Right forelimb (tissue), 1 donor: Measurements from ENCODE around the gene SMIM26.
"Not testable (repeated sequence)": the region's sequence is repeated elsewhere in the genome, so short reads cannot be mapped to it uniquely, and the experiment has no call there.

Experiments
- DNase-seq: peaks from one replicate; pipeline ENCODE4 v3.0.0-alpha.2; 2018

The SMIM26 gene, protein sequence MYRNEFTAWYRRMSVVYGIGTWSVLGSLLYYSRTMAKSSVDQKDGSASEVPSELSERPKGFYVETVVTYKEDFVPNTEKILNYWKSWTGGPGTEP

DNA sequence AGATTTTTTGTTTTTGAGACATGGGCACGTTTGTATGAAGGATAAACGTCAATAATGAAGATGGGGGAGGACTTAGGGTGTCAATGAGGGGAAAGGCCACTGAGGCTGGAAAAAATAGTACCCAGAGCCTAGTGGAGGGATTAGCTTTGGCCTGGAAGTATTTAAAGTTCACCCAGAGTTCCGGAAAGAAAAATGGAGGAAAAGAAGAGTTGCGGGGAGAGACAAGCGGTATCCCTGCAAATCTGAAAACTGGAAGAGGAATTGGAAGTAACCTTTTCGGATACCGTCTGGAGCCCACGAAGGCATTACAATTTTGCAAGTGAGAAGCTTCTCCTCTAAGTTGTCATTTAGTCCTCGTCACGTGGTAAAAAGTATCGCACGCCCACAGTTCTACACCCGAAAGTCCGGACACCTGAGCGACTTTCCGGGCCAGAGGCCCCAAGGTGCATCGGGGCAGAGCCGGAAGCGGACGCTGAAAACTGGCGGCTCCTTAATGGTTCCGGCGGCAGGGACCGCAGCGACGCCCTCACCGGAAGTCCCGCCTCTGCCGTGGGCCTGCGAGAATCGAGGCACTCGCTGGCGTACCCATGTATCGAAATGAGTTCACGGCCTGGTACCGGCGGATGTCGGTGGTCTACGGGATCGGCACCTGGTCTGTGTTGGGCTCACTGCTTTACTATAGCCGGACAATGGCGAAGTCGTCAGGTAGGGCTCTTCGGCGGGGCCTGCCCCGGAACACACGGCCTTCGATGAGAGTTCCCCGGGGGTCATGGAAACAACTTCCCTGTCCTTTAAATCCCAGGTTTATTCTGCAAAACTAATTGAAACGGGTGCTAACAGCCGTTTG is at the start of gene SMIM26:
Gene SMIM26, plus strand, starts transcription at position 541 of the 847 bp plus-strand sequence. Its CDS starts 47 bp downstream, at position 588.
- peak; percentile 94 for DNase-seq

DNA sequence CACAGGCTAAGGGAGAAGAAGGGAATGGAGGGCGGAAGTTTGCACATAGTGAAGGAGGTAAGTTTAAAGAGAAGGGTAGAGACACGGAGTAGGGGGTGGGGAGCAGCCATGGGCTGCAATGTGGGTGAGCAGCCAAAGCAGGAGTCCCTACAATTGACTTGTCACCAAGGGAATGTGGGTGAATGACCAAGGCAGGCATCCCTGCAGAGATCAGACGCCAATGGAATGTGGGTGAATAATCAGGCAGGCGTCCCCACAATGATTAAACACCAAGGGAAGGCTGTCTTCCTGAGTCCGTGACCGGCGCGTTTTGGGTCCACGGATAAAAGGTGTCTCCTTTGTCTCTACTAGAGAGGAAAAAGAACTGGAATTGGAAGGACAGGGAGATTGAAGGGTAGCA is 45.2 kb upstream of the SMIM26 start:
- not testable (repeated sequence) for DNase-seq

DNA sequence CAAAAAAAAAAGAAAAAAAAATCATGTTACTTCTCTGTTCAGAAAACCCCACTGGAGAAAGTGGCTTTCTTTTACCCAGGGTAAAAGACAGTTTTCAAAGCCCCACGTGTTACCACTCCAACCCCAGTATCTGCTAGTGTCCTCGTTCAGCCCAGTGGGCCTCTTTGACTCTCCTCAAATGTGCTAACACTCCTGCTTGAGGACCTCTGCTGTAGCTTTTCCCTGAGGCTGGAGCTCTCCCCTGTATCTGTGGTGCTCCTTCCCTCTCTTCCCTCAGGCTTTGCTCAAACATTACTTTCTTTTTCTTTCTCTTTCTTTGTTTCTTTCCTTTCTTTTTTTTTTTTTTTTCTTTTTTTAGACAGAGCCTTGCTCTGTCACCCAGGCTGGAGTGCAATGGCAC is 44.2 kb upstream of the SMIM26 start:
- DNase-seq = no peak

DNA sequence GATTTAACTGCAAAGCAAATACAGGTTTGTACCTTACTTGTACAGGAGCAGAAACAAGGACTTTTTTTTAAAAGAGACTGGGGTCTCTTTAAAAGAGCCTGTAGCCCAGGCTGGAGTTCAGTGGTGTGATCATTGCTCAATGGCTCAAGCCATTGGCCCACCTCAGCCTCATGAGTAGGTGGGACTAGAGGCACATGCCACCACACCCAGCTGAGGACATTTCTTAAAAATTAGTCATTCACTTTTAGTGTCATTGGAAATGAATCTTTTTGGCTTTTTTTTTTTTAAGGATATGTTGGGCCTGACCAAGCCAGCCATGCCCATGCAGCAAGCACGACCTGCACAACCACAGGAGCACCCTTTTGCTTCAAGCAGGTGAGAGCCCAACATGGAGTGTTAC is 42.6 kb upstream of the SMIM26 start:
- DNase-seq = no peak

DNA sequence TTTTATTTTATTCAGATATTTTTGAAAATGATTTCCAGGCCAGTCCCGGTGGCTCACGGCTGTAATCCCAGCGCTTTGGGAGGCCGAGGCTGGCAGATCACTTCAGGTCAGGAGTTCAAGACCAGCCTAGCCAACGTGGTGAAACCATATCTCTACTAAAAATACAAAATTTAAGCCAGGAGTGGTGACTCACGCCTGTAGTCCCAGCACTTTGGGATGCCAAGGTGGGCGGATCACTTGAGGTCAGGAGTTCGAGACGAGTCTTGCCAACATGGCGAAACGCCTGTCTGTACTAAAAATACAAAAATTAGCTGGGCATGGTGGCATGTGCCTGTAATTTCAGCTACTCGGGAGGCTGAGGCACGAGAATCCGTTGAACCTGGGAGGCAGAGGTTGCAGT is 40.5 kb upstream of the SMIM26 start:
- DNase-seq = not testable (repeated sequence)

DNA sequence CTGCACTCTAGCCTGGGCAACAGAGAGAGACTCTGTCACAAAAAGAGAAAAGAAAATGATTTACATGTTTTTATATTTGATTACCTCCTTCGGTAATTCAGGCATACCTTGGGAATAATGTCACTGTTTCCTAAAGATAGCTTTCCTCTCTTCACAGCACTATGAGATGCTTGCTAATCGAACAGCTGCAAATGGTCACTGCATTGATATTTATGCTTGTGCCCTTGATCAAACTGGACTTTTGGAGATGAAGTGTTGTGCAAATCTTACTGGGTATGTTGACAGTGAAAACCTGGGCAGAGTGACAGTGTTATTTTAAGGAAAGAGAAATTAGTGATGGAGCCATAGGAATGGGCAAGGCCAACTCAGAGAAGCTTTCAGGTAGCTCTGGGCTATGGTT is 39.9 kb upstream of the SMIM26 start:
- DNase-seq = no peak

DNA sequence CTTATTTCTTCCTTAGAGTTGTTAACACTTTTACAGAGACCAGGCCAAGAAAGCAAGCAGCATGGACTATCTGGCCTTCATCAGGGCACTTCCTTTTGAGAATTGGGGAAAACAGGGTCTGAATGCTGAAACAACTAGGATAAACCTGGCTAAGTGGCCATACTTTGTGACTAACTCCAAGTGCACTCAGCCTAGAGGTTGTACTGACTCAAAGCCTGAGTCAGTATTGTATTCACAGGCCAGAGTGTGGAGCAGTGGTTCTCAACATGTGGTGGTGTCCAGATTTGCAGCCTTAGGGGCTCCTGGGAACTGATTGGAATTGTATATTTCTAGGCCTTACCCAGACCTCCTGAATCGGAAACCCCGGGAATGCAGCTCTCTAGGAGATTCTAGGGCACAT is 39.4 kb upstream of the SMIM26 start:
- no peak for DNase-seq

DNA sequence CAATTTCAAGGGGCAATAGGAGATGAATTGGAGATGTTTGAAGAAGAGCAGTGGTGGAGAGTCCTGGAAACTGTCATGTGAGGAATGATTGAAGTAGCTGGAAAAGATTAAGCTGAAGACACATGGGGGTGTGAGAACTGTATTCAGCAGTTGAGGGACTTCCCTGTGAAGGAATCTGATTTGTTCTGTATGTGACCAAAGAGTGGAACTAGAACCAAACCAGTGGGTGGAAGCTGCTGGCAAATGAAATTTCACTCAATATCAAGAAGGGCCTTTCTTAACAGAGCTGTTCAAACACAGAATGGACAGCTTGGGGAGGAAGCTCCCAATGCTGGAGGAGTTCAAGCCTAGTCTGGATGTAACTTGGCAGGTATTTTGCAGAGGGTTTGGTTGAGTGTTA is 38.2 kb upstream of the SMIM26 start:
- no peak for DNase-seq

DNA sequence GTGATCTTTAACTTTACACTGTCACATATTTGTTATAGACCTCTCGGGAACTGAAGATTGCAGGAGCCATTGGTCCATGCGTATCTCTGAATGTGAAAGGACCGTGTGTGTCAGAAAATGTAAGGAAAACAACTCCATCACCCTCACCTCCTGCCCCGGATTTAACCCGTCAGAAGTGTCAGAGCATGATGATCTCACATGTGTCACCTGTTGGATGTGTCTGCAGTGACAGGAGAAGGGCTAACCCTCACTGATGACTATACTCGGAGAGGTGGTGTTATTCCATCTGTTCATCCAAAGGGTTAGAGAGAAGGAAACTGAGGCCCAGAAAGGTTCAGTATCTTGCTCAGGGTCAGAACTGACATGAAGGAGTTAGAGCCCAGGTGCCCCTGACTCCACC is 34.6 kb upstream of the SMIM26 start:
- no peak for DNase-seq

DNA sequence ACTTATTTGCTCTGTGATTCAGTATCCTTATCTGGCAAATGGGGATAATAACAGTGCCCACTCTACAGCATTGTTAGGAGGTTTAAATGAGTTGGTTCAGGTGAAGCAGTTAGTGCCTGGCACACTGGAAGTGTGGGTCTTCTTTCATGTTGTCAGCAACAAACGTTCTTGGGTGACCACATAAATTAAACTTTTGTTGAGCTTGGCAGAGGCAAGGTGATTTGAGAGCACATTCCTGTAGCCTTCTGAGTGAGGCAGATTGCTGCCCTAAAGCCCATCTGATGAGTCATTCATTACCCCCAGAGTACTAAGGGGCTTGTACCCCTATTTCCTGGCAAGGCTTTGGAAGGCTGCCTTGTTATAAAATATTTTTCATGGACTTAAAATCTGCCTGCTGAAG is 33.7 kb upstream of the SMIM26 start:
- DNase-seq = no peak

DNA sequence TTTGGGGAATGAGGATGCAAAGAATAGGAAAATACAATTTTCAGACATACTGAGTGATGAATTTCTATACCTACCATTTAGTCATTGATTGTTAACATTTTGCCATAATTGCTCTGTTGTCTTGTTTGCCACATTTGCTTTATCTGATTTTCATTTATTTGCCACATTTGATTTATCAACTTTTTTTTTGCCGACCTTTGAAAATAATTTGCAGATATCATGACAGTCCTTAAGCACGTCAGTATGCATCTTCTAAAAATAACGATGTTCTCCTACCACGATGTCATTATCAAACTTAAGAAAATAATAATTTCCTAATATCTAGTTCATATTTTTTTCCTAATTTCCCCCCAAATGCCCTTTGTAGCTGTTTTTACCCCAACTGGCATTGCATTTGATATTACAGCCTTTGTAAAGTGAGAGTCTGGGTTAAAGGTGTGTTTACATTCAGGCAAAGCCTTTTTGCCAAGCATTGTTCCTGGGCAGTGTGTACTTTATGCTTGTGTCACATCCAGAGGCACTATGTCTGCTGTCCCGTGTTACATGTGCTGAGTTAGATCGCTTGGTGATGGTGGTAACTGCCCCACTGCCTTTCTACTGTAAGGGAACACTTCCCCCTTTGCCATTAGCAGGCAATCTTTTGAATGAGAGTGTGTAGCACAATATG is 33.1 kb upstream of the SMIM26 start:
- no peak for DNase-seq

DNA sequence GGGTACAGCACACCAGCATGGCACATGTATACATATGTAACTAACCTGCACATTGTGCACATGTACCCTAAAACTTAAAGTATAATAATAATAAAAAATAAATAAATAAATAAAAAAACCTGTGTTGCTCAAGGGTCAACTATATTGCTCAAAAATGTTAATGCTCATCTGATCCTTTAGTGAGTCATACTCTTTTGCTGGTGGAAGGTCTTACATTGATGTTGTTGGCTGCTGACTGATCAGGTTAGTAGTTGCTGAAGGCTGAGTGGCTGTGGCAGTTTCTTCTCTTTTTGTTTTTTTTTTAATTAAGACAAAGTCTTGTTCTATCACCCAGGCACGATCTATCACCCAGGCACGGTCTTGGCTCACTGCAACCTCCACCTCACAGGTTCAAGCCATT is 29.6 kb upstream of the SMIM26 start:
- no peak for DNase-seq

DNA sequence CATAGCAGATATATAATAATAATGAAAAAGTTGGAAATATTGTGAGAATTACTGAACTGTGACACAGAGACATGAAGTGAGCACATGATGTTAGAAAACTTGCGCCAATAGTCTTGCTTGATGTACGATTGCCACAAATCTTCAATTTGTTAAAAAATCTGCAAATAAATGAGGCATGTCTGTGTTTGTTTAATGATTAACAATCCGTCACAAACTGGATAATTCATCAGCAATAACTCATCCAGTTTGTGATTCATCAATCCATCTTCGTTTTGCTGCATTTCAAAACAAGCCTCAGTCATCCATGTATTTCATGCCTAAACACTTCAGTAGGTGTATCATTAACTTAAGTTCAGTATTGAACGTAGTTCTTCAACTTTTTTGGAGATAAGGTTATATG is 25.5 kb upstream of the SMIM26 start:
- no peak for DNase-seq

DNA sequence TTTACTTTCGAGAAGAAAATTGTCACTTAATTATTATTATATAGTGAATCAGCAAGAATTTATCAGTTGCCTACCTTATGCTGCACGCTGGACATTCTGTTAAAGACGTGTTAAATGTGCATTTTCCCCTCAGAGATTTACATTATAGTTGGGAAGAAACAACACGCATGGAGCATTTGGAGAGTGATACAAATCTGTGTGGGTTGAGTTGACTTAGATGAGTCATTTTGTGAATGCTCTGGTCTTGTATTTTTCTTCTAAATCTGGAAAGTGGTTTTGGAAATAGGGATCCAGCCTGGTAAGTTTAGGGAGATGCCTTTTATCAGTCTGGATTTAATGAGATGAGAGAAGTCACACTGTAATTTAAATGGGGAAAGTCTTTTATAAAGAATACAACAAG is 24.0 kb upstream of the SMIM26 start:
- DNase-seq = no peak

DNA sequence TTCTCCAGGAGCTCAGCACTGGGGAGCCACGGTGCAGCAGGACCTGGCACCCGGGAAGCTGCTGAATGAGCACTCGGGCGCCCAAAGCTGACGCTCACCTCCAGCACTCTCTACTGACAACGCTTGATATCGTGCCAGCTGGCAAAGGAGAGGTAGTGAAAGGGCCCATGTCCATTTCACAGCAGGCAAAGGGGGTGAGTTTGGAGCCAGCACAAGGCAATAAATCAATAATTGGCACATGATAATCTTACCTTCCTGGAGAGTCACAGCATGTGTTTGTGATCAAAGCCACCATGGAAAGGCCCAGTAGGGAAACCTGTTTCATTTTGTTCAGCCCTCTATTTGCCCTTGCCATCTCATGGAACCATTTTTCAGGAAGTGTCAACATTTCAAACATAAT is 23.3 kb upstream of the SMIM26 start:
- no peak for DNase-seq

DNA sequence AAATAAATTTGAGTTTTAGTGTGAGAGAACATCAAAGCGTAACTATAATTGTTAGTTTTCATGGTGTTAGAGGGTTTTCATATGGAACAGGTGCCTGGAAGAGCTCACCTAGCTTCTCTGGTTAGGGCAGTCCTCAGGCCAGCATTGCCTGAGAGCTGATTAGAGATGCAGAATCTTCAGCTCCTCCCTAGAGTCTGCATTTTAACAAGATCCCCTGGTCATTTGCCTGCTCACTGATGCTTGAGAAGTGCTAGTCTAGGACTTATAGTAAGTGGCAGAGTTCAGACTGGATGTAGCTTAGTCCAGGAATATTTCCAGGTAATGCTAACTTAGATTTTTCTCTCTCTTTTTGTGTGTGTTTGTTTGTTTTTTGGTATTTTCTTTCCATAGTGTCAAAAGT is 21.7 kb upstream of the SMIM26 start:
- DNase-seq = no peak

DNA sequence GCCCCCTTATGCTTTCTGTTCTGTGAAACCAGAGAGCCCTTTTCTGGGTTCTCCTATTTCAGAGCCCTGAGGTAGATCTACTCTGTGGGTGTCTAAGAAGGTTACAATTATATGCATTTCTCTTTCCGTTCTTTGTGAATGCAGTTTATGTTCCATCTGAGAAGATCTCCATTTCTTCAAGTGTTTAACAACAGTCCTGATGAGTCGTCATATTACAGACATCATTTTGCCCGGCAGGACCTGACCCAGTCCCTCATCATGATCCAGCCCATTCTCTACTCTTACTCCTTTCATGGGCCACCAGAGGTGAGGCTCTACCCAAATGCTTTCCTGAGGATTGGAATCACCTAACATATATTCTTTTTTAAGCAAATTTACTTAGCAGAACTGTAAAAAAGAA is 18.8 kb upstream of the SMIM26 start:
- no peak for DNase-seq

DNA sequence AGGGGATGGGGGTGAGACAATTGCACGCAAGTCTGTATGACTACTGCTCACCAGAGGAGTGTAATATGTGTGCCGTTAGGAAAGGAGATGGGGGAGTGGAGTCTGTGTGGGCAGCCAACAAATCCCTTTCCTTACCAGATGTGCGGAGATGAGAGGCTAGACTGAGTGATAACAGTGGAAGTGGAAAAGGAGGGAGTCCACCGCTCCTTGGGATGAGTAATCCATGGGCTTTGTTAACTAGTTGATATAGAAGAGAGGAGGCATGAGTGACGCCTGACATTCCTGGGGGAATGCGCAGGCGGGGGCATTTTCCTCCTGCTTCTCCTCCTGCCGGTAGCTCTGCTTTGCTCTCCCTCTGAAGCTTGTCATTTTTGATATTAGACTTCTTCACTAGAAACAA is 13.5 kb upstream of the SMIM26 start:
- no peak for DNase-seq

DNA sequence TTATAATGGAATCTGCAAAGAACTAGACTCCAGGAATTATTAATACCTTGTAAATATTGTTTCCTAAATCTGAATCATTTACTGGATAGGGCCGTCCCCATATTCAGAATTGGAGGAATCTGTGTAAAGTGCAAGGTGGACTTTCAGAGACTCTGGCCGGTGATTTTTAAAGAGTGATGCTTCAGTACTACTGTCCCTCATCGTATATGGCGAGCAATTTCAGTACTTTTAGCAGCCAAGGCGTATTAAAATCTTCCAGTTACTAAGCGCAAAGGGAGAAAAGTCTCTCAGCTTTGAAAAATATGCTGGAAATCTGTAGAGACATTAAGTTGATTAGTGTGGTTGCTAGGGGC is 483 bp downstream of the SMIM26 start:
- DNase-seq = no peak

DNA sequence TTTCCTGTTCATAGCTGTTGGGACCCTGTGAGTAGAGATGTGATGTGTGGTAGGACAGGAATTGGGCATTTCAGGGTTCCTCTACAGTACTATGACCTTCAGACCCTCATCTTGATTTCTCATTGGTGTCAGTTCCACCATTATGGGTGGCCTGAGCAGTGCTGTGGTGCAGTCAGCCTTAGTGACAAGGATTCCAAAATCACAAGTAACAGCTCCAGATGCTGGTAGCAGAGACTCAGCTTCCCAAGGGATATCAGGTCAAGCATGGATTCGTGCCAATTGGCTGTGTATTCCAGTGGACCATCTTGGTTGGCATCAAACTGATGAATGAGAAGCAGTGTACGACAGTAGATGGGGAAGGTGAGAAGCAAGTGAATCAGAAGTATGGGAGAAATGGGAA is 3.8 kb downstream of the SMIM26 start:
- no peak for DNase-seq

DNA sequence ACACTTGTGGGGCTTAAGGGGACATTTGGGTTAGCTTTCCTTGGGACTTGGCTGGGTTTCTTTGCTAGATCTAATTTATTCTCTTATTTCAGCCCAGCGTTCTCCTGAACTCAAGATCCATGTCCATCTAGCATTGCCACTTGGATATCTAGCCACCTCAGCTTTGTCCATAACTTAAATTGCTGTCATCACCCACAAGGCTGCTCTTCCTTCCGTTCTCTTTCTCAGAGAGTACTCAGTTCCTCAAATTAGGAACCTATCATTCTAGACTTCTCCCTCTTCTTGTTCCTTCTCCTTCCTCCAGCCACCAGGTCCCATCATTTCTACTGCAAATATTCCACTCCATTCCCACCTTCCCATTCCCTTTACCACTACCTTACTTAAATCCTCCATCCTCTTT is 4.3 kb downstream of the SMIM26 start:
- DNase-seq = no peak

DNA sequence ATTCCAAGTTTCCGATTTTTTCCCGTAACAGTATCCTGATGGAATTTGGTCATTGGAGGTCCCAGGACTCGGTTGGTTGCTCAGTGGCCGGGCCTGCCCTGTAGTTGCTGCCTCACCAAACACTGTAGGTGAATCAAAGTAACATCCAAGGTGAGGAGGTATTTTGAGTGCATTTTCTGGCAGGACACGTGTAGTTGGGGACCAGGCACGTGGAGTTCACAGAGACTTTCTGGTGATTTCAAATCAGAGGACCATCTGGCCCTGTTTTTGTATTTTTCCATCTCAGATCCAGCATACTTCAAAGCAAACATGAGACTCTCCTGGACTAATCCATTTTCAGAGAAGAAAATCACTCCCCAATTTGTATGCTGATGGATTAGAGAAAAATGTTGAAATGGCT is 10.7 kb downstream of the SMIM26 start:
- DNase-seq = no peak

DNA sequence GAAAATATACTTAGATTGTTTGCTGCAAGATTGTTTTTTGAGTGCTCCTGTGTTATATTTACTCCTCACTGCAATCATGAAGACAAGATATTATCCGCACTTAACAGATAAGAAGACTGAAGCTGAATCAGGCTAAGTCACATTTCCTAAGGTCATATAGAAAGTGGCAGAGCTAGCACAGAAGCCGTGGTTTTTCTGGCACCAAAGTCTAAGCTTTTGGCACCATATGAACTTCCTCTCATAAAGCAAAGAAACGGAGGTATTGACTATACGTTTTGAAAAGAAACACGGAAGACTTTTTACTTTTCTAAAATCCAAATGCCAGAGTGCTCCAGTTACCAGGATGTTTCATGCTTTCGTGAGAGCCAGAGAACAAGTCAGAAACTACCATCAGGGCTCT is 11.3 kb downstream of the SMIM26 start:
- no peak for DNase-seq

DNA sequence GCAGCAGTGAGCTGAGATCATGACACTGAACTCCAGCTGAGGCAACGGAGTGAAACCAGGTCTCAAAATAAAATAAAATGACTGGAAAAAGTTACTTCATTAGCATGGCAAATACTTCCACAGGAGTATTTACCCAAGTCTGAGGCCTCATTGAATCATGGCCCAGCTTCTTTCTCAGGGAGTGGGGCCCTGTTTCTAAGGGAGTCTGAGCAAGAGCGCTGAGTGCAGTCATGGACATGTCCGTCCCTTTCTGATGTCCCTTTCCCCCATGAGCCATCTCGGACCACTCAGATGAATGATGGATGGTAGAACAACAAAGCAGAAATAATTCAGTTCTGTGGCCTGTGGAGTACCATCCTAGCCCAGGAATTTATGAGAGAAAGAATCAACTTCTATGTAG is 12.8 kb downstream of the SMIM26 start:
- DNase-seq = no peak

DNA sequence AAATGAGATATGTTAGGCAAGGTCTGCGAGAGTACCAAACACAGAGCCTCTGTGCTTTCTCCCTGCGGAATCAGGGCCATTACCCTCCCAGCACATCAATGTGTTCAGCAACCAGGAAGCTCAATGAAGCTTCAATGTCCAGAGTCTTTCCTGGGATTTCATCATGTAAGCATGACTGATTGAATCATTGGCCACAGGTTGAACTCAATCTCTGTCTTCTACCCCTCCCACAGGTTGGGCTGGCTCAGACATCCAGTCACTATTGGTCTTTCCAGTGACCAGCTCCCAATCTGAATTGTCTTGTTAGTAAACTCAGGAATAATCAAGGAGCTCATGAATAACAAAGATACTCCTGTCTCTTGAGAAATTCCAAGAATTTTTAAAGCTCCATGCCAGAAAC is 17.9 kb downstream of the SMIM26 start:
- no peak for DNase-seq
